22Rv1 (cell line): Measurements from ENCODE around the gene TGFB2.

Experiments used
- CTCF ChIP-seq: fragments of 450-650 bp; IDR thresholded peaks from 2 replicates; pipeline ENCODE4 v1.5.1; 2017; ENCODE audit warnings: mild to moderate bottlenecking
- ZFX ChIP-seq: fragments of 450-650 bp; IDR thresholded peaks from 2 replicates; pipeline ENCODE4 v1.6.1; 2017; ENCODE audit warnings: antibody characterized with exemption, borderline replicate concordance

GRCh38 chr1:218296162-218296561 lies 49.0 kb upstream of the TGFB2 start:
- TF ChIP-seq CTCF (no peak), ZFX (no peak)
